ENCODE results near the gene ID4.

GRCh38 chr6:19860235-19860877, 23.2 kb downstream of the ID4 start:
- TF ChIP-seq CTCF (IDR thresholded peaks at IDR 0.05) (no peak), EP300 (IDR thresholded peaks at IDR 0.05) (no peak), POLR2A (IDR thresholded peaks at IDR 0.05) (no peak)
